Glutamatergic neuron (in vitro differentiated cells): Measurements from ENCODE around the gene MLXIP. TPM values are rescaled to one million over a fixed set of nuclear protein-coding genes. Genes with fewer than 3 reads are reported as not detected.

ENCODE experiments used
- DNase-seq: peaks from one replicate; pipeline ENCODE4 v3.0.0; 2022
- H3K27ac Mint-ChIP-seq: one replicate; pipeline ENCODE4 v1.8.0; 2020; ENCODE audit warnings: mild to moderate bottlenecking, mixed read lengths, inconsistent platforms; ENCODE audit not compliant: unreplicated experiment
- H3K27me3 Mint-ChIP-seq: one replicate; pipeline ENCODE4 v1.8.0; 2020; ENCODE audit warnings: mild to moderate bottlenecking, moderate library complexity, mixed read lengths, inconsistent platforms; ENCODE audit not compliant: unreplicated experiment
- H3K36me3 Mint-ChIP-seq: one replicate; pipeline ENCODE4 v1.8.0; 2020; ENCODE audit warnings: mild to moderate bottlenecking, mixed read lengths, inconsistent platforms; ENCODE audit not compliant: unreplicated experiment
- H3K4me1 Mint-ChIP-seq: one replicate; pipeline ENCODE4 v1.8.0; 2020; ENCODE audit warnings: mild to moderate bottlenecking, low read depth, mixed read lengths, inconsistent platforms; ENCODE audit not compliant: unreplicated experiment
- H3K4me3 Mint-ChIP-seq: one replicate; pipeline ENCODE4 v1.8.0; 2020; ENCODE audit warnings: mild to moderate bottlenecking, mixed read lengths, inconsistent platforms; ENCODE audit not compliant: unreplicated experiment
- H3K9me3 Mint-ChIP-seq: one replicate; pipeline ENCODE4 v1.8.0; 2020; ENCODE audit warnings: mild to moderate bottlenecking, moderate library complexity, mixed read lengths, inconsistent platforms; ENCODE audit not compliant: unreplicated experiment
- CTCF ChIP-seq: fragments of 200-600 bp; sonication (generic); IDR thresholded peaks from one replicate; pipeline ENCODE4 v1.5.0; 2021; ENCODE audit not compliant: partially characterized antibody, unreplicated experiment
- total RNA-seq: library from RNA; stranded (reverse); fragmentation: NEBNext Ultra II Directional; extraction: Animal tissue kit (Norgen Biotek cat#: 25700); gene quantifications from one replicate; pipeline ENCODE4 v1.2.1, GENCODE V29; 2021; ENCODE audit not compliant: unreplicated experiment

MLXIP gene
- total RNA-seq, 1 donor from 2014 or later = 120 TPM

- H3K4me1 Mint-ChIP-seq = peaks cover 41% of the 10 kb centered on the region
- H3K4me3 Mint-ChIP-seq = peak overlapping the region; percentile 83
These were observed 19.0 kb downstream of the MLXIP start for GRCh38 chr12:122097584-122097926.

GRCh38 chr12:122097927-122098756, 19.6 kb downstream of the MLXIP start:
- Mint-ChIP-seq H3K36me3 (peaks cover 3% of the 10 kb centered on the region), H3K9me3 (peaks cover 23% of the 10 kb centered on the region), H3K27ac (peak overlapping the region; percentile 99), H3K27me3 (peaks cover 12% of the 10 kb centered on the region), H3K4me3 (peak overlapping the region; percentile 83), H3K4me1 (peaks cover 41% of the 10 kb centered on the region)
- peak; percentile 80 for DNase-seq
- no peak for TF ChIP-seq CTCF

More at GRCh38 chr12:122097584-122097926, 19.0 kb downstream of the MLXIP start:
- Mint-ChIP-seq H3K27me3 (peaks cover 12% of the 10 kb centered on the region), H3K9me3 (peaks cover 23% of the 10 kb centered on the region), H3K36me3 (peaks cover 2% of the 10 kb centered on the region), H3K27ac (peak overlapping the region; percentile 99)
- TF ChIP-seq CTCF = no peak
- no peak for DNase-seq

GRCh38 chr12:122099280-122099749, 20.8 kb downstream of the MLXIP start:
- H3K36me3 Mint-ChIP-seq = peaks cover 3% of the 10 kb centered on the region
- no peak for TF ChIP-seq CTCF
- H3K9me3 Mint-ChIP-seq = peaks cover 23% of the 10 kb centered on the region
- DNase-seq = peak; percentile 63
- peak overlapping the region; percentile 79 for H3K4me3 Mint-ChIP-seq
- H3K27me3 Mint-ChIP-seq = peaks cover 12% of the 10 kb centered on the region
- peak overlapping the region; percentile 99 for H3K27ac Mint-ChIP-seq
- H3K4me1 Mint-ChIP-seq = peaks cover 43% of the 10 kb centered on the region

- TF ChIP-seq CTCF = no peak
- DNase-seq = no peak
- Mint-ChIP-seq H3K9me3 (peaks cover 25% of the 10 kb centered on the region), H3K4me1 (peaks cover 44% of the 10 kb centered on the region), H3K36me3 (peaks cover 3% of the 10 kb centered on the region), H3K27ac (peak overlapping the region; percentile 99), H3K4me3 (peak overlapping the region; percentile 79), H3K27me3 (peaks cover 12% of the 10 kb centered on the region)
These were observed 21.3 kb downstream of the MLXIP start for GRCh38 chr12:122099856-122100255.

GRCh38 chr12:122100568-122100967, 22.0 kb downstream of the MLXIP start:
- Mint-ChIP-seq H3K4me1 (peaks cover 45% of the 10 kb centered on the region), H3K36me3 (peaks cover 3% of the 10 kb centered on the region), H3K9me3 (peaks cover 25% of the 10 kb centered on the region), H3K27me3 (peaks cover 12% of the 10 kb centered on the region), H3K27ac (peak overlapping the region; percentile 53), H3K4me3 (no peak overlapping the region)
- no peak for TF ChIP-seq CTCF
- DNase-seq = no peak
